ENCODE measurements around the gene SNX22.

Gene SNX22

GRCh38 chr15:64122444-64122843 lies 29.1 kb upstream of the SNX22 start:
- CTCF ChIA-PET = interaction anchor here (1.2 to 2.1 kb wide), 2 partner anchors 13 to 32 kb away, joined by 3 to 12 read pairs; no protein-coding TSS in a partner anchor
- H3K4me3 ChIP-seq (ENCODE audit: low read depth, low read length) = no peak overlapping the region
- POLR2A ChIA-PET = no interaction called here
- TF ChIP-seq CTCF (IDR thresholded peaks at IDR 0.05; ENCODE audit: insufficient read depth, low read length, missing control alignments) = no peak
- DNase-seq (ENCODE audit: low read depth, low spot score) = no peak

- no peak for TF ChIP-seq CTCF (IDR thresholded peaks at IDR 0.05; ENCODE audit: insufficient read depth, low read length, missing control alignments)
- DNase-seq (ENCODE audit: low read depth, low spot score) = no peak
- no peak overlapping the region for H3K4me3 ChIP-seq (ENCODE audit: low read depth, low read length)
- CTCF ChIA-PET = interaction anchor here (2.1 kb wide), 1 partner anchor 31 kb away, joined by 12 read pairs; no protein-coding TSS in a partner anchor
- POLR2A ChIA-PET = no interaction called here
Measured at GRCh38 chr15:64122936-64123351, 28.6 kb upstream of the SNX22 start.

- no peak for TF ChIP-seq CTCF (IDR thresholded peaks at IDR 0.05; ENCODE audit: insufficient read depth, low read length, missing control alignments)
- POLR2A ChIA-PET = no interaction called here
- no peak overlapping the region for H3K4me3 ChIP-seq (ENCODE audit: low read depth, low read length)
- no peak for DNase-seq (ENCODE audit: low read depth, low spot score)
- CTCF ChIA-PET = interaction anchor here (2.2 kb wide), 1 partner anchor 28 kb away, joined by 8 read pairs; no protein-coding TSS in a partner anchor
Measured at GRCh38 chr15:64125978-64126377, 25.6 kb upstream of the SNX22 start.

GRCh38 chr15:64127521-64128270 lies 23.8 kb upstream of the SNX22 start:
- ChIA-PET POLR2A (no interaction called here), CTCF (interaction anchor here (2.2 kb wide), 1 partner anchor 26 kb away, joined by 8 read pairs; no protein-coding TSS in a partner anchor)
- no peak for DNase-seq (ENCODE audit: low read depth, low spot score)
- no peak overlapping the region for H3K4me3 ChIP-seq (ENCODE audit: low read depth, low read length)
- no peak for TF ChIP-seq CTCF (IDR thresholded peaks at IDR 0.05; ENCODE audit: insufficient read depth, low read length, missing control alignments)

- POLR2A ChIA-PET = interaction anchor here (0.8 kb wide), 1 partner anchor 19 kb away, joined by 3 read pairs; no protein-coding TSS in a partner anchor
- no peak overlapping the region for H3K4me3 ChIP-seq (ENCODE audit: low read depth, low read length)
- no peak for TF ChIP-seq CTCF (IDR thresholded peaks at IDR 0.05; ENCODE audit: insufficient read depth, low read length, missing control alignments)
- DNase-seq (ENCODE audit: low read depth, low spot score) = no peak
- CTCF ChIA-PET = interaction anchor here (0.9 to 4.0 kb wide), 2 partner anchors 12 to 24 kb away, joined by 3 to 22 read pairs; no protein-coding TSS in a partner anchor
Measured at GRCh38 chr15:64130159-64130558, 21.4 kb upstream of the SNX22 start.

GRCh38 chr15:64131547-64131946 lies 20.0 kb upstream of the SNX22 start:
- TF ChIP-seq CTCF (IDR thresholded peaks at IDR 0.05; ENCODE audit: insufficient read depth, low read length, missing control alignments) = no peak
- ChIA-PET POLR2A (interaction anchor here (1.1 to 1.5 kb wide), 2 partner anchors 15 to 38 kb away, joined by 3 read pairs; partner anchors contain the start of gene CIAO2A), CTCF (interaction anchor here (1.3 to 4.0 kb wide), 2 partner anchors 10 to 22 kb away, joined by 3 to 22 read pairs; no protein-coding TSS in a partner anchor)
- no peak overlapping the region for H3K4me3 ChIP-seq (ENCODE audit: low read depth, low read length)
- DNase-seq (ENCODE audit: low read depth, low spot score) = no peak
